Activated T-cell treated with anti-CD3 and anti-CD28 coated beads for 4 hours (primary cell): Measurements from ENCODE around the gene ILK.

ENCODE experiments used
- DNase-seq: peaks from one replicate; pipeline ENCODE4 v3.0.0-alpha.2; 2020

The ILK gene

DNA sequence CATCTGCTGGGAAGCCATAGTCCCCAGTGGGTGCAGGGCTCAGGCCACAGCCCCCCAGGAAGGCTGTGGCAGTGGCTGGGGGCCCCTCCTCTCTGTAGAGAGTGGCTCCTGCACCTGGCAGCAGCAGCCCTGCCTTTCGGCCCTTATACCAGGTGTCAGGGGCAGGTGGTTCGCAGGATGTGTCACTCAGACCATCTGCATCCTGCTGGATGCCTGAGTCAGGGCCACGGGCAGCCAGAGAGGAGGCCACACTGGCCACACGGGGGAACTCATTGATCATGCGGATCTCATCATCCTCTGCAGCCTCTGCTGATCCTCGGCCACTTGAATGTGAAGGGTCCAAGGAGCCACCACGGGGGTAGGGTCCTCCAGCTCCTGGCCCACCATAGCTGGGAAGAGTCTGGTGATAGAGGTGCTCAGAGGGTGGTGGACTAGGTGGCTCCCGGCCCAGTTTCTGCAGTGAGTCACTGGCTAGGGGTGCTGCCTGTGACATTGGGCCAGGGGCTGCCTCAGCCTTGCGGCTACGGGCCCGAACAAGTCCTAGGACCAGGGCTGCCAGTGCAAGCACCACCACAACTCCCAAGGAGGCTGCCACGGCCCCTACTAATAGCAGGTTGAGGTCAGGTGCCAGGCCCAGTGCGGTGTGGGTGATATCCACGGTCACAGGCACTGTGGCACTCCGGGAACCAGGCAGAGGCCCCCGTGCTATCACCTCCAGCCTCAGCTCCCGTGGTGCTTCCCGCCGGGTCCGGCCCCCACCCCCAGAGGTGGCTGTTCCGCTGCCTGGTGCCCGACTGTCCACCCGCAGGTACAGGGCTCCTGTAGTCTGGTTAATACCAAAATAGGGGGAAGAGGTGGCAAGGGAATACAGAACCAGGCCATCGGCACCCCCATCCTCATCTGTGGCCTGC, 18.9 kb downstream of the ILK start:
- no peak for DNase-seq

DNA sequence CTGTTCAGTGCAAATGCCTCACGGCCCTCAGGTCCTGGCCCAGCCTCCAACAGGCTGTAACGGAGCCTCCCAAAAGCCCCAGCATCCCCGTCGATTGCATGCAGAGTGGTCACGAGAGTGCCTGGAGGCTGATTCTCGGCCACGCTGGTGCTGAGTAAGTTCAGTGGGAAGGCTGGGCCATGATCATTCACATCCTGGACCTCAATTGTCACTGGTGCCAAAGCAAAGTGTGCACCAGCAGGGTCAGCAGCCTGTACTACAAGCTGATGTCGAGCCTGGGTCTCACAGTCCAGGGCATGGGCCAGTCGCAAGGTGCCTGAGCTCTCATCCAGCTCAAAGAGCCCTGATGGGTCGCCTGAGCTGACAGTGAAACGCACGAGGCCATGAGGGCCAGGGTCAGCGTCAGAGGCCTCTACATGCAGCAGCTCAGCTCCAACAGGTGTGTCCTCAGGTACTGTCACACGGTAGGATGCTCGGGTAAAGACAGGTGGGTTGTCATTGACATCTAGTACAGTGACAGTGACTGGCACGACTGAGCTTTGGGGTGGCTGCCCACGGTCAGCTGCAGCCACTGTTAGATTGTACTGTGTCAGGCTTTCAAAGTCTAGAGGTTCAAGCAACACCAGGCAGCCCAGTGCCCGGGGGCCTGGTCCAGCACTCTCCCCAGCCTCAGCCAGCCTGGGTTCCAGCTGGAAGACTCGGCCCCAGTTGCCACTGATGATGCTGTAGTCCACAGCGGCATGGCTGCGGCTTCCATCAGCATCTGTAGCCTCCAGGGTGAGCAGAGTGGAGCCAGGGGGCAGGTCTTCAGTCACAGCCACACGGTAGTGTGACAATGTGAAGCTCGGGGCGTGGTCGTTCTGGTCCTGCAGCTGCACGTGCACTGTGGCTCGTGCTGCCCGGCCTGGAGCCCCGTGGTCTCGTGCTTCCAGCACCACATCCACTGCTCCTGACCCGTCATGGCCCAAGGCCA, 20.1 kb downstream of the ILK start:
- DNase-seq = no peak

DNA sequence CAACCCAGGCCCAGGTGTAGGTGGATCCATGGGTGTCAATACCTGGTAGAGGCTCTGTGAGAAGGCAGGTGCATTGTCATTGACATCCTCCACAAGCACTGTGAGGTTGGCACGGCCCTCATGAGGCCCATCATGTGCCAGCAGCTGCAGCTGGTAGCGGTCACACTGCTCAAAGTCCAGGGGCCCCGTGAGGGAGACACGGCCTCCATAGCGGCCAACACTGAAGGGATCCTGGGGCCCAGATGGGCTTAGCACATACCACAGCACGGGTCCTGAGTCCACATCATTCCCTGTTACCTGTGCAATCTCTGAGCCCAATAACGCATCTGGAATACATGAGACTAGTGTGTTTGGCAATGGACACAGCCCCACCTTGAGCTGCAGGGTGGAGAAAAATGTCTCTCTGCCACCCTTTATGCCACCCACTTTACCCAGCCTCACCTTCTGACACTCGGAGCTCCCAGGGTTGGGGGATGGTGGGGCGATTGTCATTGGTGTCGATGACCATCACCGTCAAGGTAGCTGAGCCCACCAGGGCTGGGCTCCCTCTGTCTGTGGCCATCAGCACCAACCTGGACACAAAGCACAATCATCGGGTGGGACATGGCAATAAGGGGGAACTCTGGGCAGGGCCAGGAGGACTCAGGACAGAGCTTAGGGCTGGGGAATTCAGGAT, 21.7 kb downstream of the ILK start:
- DNase-seq = no peak

DNA sequence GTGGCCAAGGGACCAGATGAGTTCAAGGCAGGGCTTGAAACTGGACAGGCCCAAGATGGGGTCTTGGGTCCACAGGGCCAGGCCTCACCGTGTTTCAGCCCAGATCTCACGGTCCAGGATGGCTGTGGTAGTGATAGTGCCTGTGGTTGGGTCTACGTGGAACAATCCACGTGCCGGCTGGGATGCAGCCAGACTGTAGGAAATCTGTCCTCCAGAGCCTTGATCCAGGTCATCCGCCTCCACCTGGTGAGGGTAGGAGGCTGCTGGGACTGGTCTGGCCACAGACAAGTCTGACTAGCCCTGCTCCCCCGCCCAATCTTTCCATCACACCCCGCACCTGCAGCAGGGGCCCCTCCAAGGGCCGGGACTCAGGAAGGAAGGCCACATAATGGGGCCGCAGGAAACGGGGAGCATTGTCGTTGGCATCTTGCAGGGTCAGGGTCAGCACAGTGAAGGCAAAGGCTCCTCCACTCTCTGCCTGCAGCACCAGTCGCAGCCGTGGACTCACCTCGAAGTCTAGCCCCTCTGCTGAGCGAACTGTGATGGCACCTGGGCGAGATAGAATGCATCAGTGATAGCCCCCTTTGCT, 22.4 kb downstream of the ILK start:
- DNase-seq = no peak

DNA sequence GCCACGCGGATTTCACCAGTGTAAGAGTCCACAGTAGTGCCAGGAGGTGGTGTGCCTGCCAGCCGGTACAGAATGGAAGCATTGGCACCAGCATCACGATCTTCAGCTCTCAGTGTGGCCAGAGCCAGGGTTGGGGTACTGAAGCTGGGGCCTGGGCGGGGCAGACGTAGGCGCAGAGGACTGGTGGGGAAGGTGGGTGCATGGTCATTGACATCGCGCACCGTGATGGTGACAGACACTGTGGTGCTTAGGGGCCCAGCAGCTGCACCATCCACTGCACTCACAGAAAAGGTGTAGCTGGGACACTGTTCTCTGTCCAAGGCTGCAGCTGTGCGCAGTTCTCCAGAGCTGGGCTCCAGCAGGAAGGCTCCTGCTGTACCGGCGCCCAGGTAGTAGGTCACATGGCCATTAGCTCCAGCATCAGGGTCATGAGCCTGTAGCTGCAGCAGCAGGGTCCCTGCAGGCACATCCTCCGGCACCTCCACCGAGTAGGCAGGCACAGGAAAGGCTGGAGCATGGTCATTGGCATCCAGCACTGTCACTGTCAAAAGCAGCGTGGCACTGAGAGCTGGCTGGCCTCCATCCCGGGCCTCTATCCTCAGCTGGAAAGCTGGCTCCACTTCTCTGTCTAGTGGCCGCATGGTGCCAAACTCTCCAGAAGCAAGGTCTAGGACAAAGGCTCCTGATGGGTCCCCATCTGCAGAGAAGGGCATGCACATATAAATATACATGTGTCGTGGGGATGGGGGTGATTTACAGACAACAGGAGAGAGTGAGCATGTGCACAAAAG, 23.6 kb downstream of the ILK start:
- no peak for DNase-seq

DNA sequence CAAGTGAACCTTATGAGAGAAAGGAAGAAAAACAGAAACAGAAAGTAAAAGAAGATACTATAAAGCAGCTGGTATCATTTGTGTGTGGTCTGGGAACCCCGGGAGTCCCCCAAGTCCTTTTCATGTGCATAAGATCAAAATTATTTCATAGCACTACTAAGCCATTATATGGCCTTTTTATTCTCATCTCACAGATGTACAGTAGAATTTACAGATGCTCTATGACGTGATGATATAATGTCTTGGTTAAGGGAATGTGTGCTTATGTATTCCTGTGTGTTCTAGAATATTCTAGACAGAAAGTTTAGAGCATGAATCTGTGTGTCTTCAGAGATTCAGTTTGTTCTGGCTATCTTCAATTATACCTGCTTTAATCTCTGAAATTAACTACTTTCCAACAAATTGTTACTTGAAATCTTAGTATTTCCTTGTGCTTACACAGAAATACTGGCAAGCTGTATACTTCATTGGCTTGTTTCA, 24.2 kb downstream of the ILK start:
- DNase-seq = no peak

DNA sequence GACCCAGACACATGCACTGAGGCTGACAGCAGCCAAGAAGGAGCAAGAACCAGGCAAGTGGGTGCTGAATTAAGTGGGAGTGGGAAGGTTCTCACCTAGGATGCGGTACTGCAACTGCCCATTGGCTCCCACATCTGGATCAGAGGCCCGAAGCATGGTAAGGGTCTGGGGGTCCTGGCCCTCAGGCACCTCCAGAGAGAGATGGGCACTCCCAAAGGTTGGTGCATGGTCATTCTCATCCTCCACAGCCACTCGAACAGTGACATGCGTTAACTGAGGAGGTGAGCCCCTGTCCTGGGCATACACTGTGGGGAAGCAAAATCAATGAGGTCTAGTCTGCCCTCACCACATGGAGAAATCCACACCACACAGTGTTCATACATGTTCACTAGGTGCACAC, 25.0 kb downstream of the ILK start:
- no peak for DNase-seq

DNA sequence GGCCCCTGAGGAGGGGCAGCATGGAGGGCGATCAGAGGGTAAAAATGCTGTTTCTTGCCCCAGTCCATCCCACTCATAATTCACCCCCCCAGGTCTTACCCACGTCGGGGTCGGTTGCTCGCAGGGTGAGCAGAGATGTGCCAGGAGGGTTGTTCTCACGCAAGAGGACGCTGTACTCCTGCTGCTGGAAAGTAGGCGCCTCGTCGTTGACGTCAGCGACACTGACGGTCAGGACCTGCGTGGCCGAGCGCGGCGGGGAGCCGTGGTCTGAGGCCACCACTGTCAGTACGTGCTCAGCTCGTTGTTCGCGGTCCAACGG, 26.0 kb downstream of the ILK start:
- DNase-seq = no peak

DNA sequence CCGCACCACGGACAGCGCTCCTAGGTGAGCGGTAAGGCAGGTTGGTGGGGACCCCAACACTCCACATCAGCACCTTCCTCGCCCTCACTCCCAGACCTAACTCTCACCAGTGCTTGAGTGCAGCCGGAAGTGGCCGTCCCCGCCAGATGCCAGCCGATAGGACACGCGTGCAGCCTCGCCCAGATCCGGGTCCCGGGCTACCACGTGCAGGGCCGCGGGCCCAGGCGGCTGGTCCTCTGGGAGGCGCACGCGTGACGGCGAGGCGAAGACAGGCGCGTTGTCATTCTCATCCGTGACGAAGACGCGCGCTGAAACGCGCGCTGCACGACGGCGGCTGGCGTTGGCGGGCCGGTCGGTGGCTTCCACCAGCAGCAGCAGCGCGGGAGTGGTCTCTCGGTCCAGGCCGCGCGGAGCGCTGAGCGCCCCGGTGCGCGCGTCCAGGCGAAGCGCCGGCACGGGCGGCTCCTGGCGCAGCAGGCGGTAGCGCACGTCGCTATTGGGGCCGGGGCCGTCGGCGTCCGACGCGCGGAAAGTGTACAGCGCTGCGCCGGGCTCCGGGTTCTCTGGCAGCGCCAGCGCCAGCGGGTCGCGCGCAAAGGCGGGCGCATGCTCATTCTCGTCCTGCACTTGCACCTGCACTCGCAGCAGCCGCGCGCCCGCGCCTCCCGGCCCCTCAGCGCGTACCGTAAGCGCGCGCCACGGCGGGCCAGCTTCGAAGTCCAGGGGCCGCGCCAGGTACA, 26.5 kb downstream of the ILK start:
- DNase-seq = no peak

DNA sequence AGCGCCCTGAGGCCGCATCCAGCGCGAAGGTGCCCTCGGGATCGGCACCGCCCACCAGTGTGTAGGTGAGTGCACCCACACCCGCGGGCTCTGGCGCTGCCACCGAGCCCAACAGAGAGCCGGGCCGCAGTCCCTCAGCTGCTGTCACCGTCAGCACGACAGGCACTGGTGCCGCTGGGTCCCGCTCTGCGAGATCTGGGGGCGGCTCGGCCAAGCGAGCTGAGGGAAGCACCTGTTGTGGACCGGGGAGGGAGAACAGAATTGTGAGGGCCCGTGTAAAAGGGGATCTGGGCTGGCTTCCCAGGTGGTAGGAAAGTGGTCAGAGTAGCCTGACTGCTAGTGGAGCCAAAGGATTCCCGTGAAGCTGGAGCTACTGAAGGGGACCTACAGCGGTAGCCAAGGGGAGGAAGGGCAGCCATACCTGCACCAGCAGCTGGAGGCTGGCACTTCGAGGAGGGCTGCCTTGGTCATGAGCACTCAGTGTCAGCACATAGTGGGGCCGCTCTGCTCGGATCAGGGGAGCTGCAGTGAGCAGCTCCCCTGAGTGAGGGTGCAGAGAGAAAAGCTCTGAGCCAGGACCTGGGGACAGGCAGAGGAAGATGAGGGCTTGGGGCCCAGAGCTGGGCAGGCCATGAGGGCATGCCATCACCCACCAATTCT, 27.2 kb downstream of the ILK start:
- no peak for DNase-seq

DNA sequence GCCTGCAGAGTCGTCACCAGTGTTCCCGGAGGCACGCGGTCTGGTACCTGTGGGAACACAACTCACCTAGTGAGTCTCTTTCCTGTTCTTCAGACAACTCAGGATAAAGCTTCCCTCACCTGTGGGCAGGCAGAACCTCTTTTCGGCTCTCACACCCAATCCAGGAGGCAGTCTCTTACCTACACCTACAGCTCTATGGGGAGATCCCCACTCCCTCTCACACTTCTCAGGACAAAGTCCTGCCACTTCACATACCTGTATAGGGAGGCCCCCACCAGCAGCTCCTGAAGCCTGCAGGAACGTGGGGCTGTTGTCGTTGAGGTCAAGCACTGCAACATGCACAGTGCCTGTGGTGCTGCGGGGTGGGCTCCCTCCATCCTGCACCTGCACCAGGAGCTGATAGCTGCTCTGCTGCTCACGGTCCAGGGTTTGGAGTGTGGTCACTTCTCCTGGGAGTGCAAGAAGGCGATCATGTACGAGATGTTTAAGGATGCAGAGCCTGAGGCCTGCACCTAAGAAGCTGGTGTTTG, 27.9 kb downstream of the ILK start:
- no peak for DNase-seq

DNA sequence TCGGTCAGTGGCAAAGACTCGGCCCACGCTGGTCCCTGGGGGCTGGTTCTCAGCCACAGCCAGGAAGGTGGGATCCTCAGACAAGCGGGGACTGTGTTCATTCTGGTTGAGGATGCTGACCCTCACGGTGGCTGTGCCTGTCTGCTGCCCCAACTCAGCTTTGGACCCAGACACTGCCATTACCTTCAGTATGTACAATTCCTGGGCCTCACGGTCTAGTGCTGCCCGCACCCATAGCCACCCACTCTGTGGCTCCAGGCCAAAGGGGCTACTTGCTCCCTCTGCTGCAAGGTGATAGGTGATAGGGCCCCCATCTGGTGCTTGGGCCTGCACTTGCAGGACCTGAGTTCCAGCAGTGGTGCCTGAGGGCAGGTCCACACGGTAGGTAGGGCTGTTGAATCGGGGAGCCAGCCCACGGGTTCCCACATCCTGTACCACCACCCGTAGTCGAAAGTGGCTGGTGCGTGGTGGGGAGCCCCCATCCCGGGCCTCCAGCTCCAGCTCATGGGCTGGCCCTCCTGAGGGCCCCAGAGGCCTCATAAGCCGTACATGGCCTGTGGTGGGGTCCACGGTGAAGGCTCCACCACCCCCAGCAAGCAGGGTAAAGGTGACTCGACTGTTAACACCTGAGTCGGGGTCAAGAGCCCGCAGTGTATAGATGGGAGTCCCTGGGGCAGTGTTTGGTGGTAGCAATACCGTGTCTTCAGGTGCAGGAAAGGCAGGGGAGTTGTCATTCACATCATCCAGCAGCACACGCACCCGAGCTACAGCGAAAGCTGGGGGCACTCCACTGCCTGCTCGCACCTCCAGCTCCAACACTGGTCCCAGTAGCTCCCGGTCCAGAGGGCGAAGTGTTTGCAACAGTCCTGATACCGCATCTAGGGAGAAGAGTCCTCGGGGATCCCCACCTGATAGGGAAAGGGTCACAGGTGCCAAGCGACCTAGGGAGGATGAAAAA, 28.8 kb downstream of the ILK start:
- no peak for DNase-seq

DNA sequence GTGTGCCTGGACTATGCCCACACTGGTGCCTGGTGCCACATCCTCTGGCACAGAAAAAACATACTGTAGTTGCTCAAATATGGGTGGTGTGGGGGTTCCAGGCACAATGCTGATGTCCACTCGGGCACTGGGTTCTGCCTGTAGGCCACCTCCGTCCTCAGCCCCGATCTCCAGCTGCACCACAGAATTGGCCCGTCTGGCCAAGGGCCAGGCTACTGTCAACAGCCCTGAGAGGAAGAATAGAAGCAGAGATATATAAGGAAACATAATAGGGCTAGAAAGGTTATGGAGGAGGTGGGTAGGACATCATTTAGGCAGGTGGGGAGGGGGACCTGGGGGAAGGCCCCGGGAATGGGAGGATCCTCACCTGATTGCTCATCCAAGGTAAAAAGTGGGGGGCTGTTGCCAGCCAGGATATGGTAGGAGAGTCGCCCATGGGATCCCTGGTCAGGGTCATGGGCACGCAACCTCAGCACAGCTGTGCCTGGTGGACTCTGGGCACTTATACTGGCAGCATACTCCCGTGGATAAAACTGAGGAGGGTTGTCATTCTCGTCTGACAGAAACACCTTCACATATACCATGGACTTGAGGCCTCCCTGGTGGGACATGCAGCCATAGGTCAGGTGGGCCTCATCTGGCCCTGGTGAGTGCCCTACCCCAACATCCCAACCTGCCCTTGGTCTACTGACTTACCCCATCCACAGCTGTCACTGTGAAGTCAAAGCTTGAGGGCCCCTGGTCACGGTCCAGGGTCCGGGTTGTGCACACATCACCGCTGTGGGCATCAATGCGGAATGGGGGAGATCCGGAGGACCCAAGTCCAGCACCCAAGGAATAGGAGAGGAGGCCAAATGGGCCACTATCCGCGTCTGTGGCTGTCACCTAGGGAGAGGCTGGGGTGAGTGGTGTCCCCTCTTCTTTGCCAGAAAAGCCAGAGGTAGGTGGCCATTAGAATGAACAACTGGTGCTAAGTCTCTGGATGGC, 30.1 kb downstream of the ILK start:
- DNase-seq = no peak

DNA sequence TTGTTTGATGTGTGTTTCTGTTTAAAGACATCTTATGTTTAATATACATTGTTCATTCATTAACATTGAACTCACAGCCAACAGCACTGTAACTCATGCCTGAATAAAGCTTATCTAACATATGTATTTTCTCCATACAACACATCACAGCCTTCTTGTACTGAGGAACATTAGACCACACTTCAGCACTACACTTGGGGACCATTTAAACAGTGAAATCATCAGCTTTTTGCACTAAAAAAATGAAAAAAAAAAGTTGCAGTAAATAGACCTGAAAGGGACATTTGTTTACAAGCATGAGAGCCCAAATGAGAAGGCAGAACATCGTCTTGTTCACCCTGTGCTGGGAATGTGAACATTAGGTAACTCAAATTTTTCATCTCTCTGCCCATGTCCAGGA, 31.0 kb downstream of the ILK start:
- DNase-seq = no peak

DNA sequence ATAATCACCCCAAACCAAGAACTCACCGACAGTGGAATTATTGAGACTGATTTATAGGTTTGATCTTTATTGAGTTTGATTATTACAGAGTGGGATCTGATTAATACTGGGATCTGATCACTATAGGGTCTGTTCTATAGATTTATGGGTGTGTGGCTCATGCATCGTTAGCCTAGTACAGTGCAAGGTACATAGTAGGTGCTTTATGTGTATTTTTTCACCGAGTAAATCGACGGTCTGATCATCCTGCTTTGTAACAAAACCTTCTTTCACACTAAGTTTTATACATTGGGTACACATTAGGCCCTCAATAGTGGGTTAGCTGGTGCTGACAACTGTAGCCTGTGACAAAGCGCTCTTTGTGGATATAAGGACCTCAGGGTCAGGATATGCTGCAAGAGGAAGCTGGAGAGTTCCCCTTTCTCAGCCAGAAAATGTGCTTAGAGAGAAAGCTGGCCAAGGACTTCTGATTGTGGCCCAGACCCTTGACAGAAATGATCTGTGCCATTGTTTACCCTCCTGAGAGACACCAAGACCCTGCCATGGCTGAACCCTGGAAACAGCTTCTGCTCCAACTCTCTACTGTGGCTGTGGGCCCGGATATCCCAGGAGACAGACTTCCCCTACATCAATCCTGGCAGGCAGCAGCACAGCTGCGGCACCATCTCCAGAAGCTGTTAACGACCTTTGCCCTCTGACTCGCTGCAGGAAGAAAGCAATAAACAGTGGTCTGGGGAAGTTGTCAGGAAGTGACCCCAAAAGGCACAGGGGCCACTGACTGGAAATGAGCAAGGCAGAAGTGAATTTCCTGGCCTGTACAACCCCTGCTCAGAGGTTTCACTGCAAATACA, 31.7 kb downstream of the ILK start:
- DNase-seq = no peak

DNA sequence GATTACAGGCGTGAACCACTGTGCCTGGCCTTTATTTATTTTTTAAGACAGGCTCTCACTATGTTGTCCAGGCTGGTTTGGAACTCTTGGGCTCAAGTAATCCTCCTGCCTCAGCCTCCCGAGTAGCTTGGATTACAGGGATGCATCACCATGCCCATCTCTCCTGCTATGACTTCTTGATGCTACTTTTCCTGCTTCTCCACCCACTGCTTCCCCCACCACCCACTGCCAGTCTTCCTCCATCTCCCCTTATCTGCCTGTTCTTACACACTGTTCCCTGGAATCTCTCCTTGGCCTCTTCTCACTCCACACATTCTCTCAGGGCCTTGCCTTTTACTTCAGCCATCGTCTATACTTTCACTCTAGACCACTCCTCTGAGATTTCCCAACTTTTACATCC, 32.9 kb downstream of the ILK start:
- DNase-seq = no peak

DNA sequence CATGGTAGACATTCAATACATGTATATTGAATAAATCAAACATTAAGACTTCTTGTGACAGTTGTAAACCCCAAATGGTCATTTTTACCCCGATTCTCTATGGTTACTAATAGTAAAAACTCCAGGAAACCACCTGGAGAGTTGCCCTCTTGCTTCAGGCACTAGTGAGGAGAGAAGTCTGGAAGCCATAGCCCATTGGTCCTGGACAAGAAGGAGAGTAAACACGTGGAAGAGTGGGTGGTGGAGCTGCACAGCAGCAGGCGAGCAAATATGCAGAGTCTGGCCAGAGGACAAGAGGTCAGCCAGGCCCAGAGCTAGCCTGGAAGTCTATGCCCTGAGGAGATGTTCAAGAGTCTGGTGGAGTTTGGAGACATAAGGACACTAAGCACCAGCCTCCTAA, 34.3 kb downstream of the ILK start:
- DNase-seq = no peak
